ENCODE data around the gene MRPS7.

GRCh38 chr17:75241143-75241430, 20.6 kb upstream of the MRPS7 start:
- TF ChIP-seq CTCF (IDR thresholded peaks at IDR 0.05) (no peak), POLR2A (IDR thresholded peaks at IDR 0.05) (no peak)

All from stomach (tissue), 4 donors.